Parathyroid adenoma (tissue), 2 donors: ENCODE results near the gene ADCY10.
"Not testable (repeated sequence)": the region's sequence is repeated elsewhere in the genome, so short reads cannot be mapped to it uniquely, and the experiment has no call there.

Source experiments
- H2AFZ ChIP-seq: fragments of 300-600 bp; sonication (generic); one replicate; pipeline ENCODE4 v1.7.0; 2017; ENCODE audit warnings: antibody characterized with exemption, mild to moderate bottlenecking
- H3K27ac ChIP-seq: fragments of 300-600 bp; sonication (generic); one replicate; pipeline ENCODE4 v1.7.0; 2017
- H3K27me3 ChIP-seq: fragments of 300-600 bp; sonication (generic); one replicate; pipeline ENCODE4 v1.7.0; 2017; ENCODE audit warnings: low read length; ENCODE audit not compliant: control insufficient read depth, insufficient read depth
- H3K36me3 ChIP-seq: fragments of 300-600 bp; sonication (generic); one replicate; pipeline ENCODE4 v1.7.0; 2017; ENCODE audit warnings: low read length; ENCODE audit not compliant: control insufficient read depth, insufficient read depth
- H3K4me1 ChIP-seq: fragments of 300-600 bp; sonication (generic); one replicate; pipeline ENCODE4 v1.7.0; 2017; ENCODE audit warnings: control low read depth
- H3K4me2 ChIP-seq: fragments of 300-600 bp; sonication (generic); one replicate; pipeline ENCODE4 v1.7.0; 2017; ENCODE audit warnings: low read length
- H3K4me3 ChIP-seq: fragments of 300-600 bp; sonication (generic); one replicate; pipeline ENCODE4 v1.7.0; 2017; ENCODE audit warnings: low read depth, low read length
- H3K79me2 ChIP-seq: fragments of 300-600 bp; sonication (generic); one replicate; pipeline ENCODE4 v1.7.0; 2017; ENCODE audit warnings: control low read depth
- H3K9ac ChIP-seq: fragments of 300-600 bp; sonication (generic); one replicate; pipeline ENCODE4 v1.7.0; 2017; ENCODE audit warnings: mild to moderate bottlenecking
- H3K9me3 ChIP-seq: fragments of 300-600 bp; sonication (generic); one replicate; pipeline ENCODE4 v1.7.0; 2017; ENCODE audit warnings: low read length; ENCODE audit not compliant: control insufficient read depth
- TF ChIP-seq, protein P1 (sequence below): fragments of 300-600 bp; sonication (generic); IDR thresholded peaks from one replicate; pipeline ENCODE4 v1.7.0; 2017; ENCODE audit warnings: antibody characterized with exemption, mild to moderate bottlenecking
- donor health status: primary hyperparathyroidism.

The ADCY10 gene

DNA sequence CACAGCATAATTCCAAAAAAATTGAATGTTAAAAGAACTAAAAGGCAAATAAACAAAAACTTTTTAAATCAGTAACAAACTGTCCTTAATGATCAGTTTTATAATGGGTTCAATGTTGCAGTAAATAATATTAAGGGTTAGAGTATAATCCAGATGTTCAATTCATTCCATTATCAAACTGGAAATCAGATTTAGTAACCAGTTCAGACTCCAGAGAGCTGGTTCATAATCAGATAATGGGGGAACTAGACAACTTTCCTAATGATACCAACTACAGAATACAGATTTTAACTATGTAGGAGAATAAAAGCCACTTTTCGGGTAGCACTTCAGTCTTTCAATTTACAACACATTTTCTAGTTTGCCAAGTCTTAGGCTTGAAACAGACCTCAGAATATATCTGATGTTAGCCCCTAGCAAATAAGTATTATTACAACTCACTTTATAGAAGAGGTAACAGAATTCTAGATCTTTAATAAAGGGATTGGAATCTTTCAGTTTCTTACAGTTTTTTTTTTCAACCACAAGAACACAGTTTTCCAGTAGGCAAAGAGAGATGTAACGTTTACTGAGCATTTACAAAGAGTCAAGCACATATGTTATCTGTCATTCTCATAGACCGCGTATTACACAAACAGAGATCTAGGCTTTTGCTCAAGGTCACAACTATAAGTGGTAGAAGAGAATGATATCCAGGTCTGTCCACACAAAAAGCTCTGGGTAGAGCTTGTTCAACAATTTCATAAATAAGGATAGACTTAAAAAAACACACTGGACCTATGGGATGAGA is 20.7 kb upstream of the ADCY10 start:
- TF ChIP-seq, protein P1, sequence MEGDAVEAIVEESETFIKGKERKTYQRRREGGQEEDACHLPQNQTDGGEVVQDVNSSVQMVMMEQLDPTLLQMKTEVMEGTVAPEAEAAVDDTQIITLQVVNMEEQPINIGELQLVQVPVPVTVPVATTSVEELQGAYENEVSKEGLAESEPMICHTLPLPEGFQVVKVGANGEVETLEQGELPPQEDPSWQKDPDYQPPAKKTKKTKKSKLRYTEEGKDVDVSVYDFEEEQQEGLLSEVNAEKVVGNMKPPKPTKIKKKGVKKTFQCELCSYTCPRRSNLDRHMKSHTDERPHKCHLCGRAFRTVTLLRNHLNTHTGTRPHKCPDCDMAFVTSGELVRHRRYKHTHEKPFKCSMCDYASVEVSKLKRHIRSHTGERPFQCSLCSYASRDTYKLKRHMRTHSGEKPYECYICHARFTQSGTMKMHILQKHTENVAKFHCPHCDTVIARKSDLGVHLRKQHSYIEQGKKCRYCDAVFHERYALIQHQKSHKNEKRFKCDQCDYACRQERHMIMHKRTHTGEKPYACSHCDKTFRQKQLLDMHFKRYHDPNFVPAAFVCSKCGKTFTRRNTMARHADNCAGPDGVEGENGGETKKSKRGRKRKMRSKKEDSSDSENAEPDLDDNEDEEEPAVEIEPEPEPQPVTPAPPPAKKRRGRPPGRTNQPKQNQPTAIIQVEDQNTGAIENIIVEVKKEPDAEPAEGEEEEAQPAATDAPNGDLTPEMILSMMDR = no peak
- Histone ChIP-seq H3K27ac (peak overlapping the region; percentile 99), H3K4me3 (peak overlapping the region; percentile 80), H3K4me1 (no peaks in the 10 kb centered on the region), H3K4me2 (peak overlapping the region; percentile 87), H3K9ac (no peak overlapping the region), H3K27me3 (no peaks in the 10 kb centered on the region), H2AFZ (peak overlapping the region; percentile 75), H3K9me3 (no peaks in the 10 kb centered on the region), H3K36me3 (no peaks in the 10 kb centered on the region), H3K79me2 (peaks cover 16% of the 10 kb centered on the region)

DNA sequence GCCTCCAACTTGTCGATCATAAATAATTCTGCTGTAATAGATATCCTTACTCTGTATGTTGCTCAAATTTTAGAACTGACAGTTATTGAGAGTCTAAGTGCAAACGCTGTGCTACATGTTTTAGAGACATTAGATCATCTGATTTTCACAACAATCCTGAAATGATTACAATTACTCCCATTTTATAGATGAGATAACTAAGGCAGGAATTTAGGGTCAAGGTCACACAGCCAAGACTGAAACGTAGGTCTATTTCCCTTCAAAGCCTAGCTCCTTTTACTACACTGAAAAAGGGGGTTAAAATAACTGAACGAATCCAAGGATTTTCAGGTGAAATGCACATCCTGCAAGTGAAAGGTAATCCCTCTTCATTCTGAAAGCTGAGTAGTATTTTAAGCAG is 19.9 kb upstream of the ADCY10 start:
- no peaks in the 10 kb centered on the region for H3K9me3 ChIP-seq
- peaks cover 17% of the 10 kb centered on the region for H3K79me2 ChIP-seq
- peak overlapping the region; percentile 80 for H3K4me3 ChIP-seq
- H2AFZ ChIP-seq = no peak overlapping the region
- TF ChIP-seq, protein P1 = no peak
- no peak overlapping the region for H3K9ac ChIP-seq
- H3K27me3 ChIP-seq = no peaks in the 10 kb centered on the region
- no peaks in the 10 kb centered on the region for H3K36me3 ChIP-seq
- no peaks in the 10 kb centered on the region for H3K4me1 ChIP-seq
- H3K27ac ChIP-seq = no peak overlapping the region
- H3K4me2 ChIP-seq = peak overlapping the region; percentile 87

DNA sequence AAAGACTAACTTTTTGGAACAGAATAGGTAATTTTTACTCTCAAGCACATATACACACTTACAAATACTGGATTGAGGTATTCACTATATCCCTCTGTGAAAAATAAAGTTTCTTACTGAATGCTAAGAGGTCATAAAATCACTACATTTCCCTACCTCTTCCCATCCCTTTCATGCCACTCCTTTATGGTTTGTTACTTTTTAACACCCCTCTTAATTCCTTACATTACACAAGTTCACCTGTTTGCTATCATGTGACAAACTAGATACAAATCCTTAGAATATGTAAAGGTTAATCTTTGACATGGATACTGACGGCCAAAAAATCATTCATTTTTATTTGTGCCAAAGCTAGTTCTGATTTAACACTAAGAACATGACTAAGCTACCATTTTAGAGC is 15.8 kb upstream of the ADCY10 start:
- H3K27me3 ChIP-seq = no peaks in the 10 kb centered on the region
- H3K36me3 ChIP-seq = no peaks in the 10 kb centered on the region
- TF ChIP-seq, protein P1 = no peak
- H2AFZ ChIP-seq = no peak overlapping the region
- H3K4me2 ChIP-seq = no peak overlapping the region
- no peaks in the 10 kb centered on the region for H3K9me3 ChIP-seq
- H3K4me1 ChIP-seq = no peaks in the 10 kb centered on the region
- H3K4me3 ChIP-seq = no peak overlapping the region
- H3K27ac ChIP-seq = no peak overlapping the region
- H3K79me2 ChIP-seq = peaks cover 20% of the 10 kb centered on the region
- H3K9ac ChIP-seq = no peak overlapping the region

DNA sequence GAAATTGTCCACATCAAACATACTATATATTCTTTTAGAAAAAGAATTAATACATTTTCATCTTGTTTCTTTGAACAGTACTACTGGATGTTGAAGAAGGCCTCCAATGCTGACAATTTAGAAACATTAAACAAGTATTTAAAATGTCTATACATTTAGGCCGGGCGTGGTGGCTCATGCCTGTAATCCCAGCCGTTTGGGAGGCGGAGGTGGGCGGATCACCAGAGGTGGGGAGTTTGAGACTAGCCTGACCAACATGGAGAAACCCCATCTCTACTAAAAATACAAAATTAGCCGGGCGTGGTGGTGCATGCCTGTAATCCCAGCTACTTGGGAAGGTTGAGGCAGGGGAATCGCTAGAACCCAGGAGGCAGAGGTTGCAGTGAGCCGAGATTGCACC is 15.0 kb upstream of the ADCY10 start:
- H3K9ac ChIP-seq, H3K9me3 ChIP-seq, H3K27me3 ChIP-seq, H3K4me2 ChIP-seq, H3K4me3 ChIP-seq, H3K4me1 ChIP-seq, H3K36me3 ChIP-seq, H3K27ac ChIP-seq, H2AFZ ChIP-seq: not testable (repeated sequence)
- H3K79me2 ChIP-seq = peaks cover 20% of the 10 kb centered on the region

DNA sequence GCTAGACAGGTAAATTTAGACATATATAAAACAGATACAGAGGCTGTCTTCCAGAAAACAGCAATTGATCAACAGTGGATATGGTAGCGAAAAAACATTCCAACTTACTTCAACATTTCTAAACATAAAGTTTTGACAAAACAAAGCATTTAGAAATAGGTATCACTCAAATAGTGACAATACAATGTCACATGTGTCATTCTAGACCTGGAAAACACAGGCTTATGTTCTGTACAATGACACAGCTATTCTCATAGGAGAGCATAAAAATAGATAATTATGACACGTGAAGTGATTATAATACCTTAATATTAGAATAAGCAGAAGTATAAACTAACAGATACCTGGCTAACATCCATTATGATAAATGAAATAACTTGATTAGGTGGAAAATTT is 14.5 kb upstream of the ADCY10 start:
- no peak overlapping the region for H2AFZ ChIP-seq
- no peaks in the 10 kb centered on the region for H3K27me3 ChIP-seq
- no peaks in the 10 kb centered on the region for H3K36me3 ChIP-seq
- H3K4me3 ChIP-seq = no peak overlapping the region
- no peaks in the 10 kb centered on the region for H3K9me3 ChIP-seq
- no peak overlapping the region for H3K27ac ChIP-seq
- H3K79me2 ChIP-seq = peaks cover 15% of the 10 kb centered on the region
- TF ChIP-seq, protein P1 = no peak
- no peak overlapping the region for H3K9ac ChIP-seq
- H3K4me1 ChIP-seq = no peaks in the 10 kb centered on the region
- H3K4me2 ChIP-seq = no peak overlapping the region
